Measurements from ENCODE around the gene ZBTB7C.

DNA sequence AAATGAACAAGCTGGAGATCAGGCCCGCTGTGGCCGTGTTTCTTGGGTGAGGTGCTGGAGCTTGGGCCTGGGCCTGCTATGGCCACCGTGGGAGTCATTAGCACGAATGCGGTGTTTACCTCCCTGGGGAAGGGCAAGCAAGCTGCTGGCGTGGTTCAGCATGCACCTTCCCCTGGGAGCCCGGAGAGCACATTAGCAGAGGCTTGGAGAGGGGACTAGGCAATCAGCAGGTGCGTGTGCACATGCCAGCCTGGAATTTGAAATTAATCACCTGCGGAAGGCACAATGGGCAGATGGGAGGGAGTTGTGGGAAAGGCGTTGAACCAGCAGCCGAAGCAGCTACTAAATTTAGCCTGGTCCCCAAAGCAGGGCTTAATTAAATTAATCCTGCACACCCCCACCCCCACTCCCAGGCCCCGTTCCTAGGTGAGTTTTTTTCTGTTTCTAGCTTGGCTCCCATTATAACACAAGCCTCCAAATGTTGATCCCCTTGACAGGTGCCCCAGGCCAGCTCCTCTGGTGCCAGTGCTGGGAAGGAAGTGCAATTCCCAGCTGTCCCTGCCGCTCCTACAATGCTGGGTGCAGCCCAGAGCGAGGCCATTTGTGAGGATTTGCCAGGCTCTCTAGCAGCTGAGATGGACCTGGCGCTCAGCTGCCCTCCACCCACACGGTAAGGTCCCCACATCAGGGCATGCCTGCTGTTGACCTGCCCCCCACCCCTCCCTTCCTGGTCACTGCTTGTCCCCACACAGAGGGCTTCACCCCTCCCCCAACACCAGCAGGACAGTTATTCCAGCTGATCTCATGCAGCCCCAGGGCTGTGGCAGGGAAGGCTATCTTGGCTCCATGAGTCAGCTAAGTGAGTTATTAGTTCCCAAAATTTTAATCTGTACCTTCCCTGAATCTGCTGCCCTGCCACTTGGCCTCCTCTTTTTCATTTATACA lies 115.0 kb downstream of the ZBTB7C start:
- TF ChIP-seq CTCF (optimal IDR thresholded peaks at IDR 0.05 in 1 of 3, IDR thresholded peaks at IDR 0.05 in 1 of 3, conservative IDR thresholded peaks at IDR 0.05 in 1 of 3; ENCODE audit: extremely low read depth in 1 of 3, insufficient read depth in 2 of 3, low read length in 3 of 3) (no peak), EZH2 (IDR thresholded peaks at IDR 0.05; ENCODE audit: low read length) (no peak)
